Measurements from ENCODE around the gene FAM151A. TPM values are rescaled to one million over a fixed set of nuclear protein-coding genes. Genes with fewer than 3 reads are reported as not detected.

Gene FAM151A
- total RNA-seq, 1 donor: not detected

DNA sequence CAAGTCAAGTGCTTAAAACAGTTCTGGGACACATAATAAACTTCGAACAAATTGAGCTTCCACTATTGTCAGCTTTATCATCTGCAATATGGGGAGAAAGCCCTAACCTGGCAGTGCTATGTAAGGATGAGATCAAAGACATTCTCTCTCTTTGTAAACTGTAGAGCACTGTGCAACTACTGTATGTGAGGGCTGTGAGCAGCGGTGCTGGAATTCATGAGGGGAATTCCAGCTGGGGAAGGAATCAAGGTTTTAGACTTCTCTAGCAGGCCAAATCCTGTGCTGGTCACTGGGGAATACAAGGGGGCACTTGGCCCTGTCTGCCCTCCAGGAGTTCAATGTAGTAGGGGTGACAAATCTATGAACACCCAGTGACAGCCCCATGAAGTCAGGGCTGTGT lies 9.3 kb downstream of the FAM151A start:
- no peaks in the 10 kb centered on the region for H3K4me1 ChIP-seq (ENCODE audit: insufficient read depth, low read length)
- no peaks in the 10 kb centered on the region for H3K9me3 ChIP-seq (ENCODE audit: low read depth, low read length)
- no peak overlapping the region for H3K4me3 ChIP-seq (ENCODE audit: low read length)
- H3K27me3 ChIP-seq (ENCODE audit: insufficient read depth, low read length): no peaks in the 10 kb centered on the region

DNA sequence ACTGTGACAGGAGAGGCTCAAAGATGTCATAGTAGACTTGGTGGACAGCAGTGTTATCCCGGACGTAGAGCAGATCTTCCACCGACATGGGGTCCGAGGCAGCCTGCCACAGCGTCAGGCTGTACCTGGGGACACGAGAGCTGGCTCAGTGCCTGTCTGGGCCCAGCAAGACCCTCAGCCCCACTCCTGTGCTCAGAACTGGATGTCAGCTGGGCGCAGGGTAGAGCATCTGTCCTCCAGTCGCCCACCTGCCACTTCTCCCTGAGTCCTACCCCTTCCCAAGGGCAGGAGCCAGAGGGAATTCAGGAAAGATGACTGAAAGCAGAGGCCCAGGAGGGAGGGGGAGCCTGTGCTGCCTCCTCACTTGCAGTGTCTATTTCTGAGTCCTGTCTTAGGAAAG lies 11.7 kb downstream of the FAM151A start:
- H3K9me3 ChIP-seq (ENCODE audit: low read depth, low read length): no peaks in the 10 kb centered on the region

DNA sequence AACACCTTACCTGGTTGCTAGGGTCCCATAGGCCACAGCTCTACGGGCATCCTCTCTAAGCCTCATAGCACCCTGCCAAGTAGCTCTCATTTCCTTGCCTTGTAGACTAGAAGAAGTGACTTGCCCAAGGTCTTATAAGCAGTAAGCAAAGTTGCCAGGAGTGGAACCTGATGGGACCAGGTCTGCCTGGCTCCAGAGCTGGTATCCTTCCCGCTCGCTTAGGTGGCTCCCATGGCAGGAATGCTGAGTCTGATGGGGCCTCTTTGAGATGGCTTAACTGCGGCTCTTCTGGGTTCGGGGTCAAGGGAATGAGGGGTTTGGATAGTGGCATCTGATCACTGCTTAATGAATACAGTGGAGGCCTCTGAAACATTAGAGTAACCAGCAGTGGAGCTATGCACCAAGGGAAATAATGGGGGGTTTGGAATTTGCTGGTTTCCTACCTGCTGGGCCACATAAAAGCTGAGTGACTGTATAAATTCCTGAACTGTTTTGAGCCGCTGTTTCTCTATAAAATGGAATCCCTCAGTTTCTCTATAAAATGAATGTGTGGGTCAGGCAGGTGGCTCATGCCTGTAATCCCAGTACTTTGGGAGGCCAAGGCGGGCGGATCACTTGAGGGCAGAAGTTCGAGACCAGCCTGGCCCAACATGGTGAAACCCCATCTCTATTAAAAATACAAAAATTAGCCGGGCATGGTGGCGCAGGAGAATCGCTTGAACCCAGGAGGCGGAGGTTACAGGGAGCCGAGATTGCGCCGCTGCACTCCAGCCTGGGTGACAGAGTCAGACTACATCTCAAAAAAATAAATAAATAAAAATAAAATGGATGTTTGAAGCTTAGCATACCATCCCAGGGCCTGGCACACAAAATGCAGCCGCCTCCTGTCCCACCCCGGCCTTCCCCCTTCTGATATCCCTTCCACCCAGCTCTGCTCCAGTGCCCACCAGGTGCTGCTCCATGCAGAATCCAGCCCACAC lies 12.4 kb downstream of the FAM151A start:
- H3K27me3 ChIP-seq (ENCODE audit: insufficient read depth, low read length): no peaks in the 10 kb centered on the region
- H3K4me3 ChIP-seq (ENCODE audit: low read length): no peak overlapping the region
- H3K9me3 ChIP-seq (ENCODE audit: low read depth, low read length): no peaks in the 10 kb centered on the region
- H3K4me1 ChIP-seq (ENCODE audit: insufficient read depth, low read length): no peaks in the 10 kb centered on the region

More for the DNA sequence above, 11.7 kb downstream of the FAM151A start:
- H3K4me3 ChIP-seq (ENCODE audit: low read length): no peak overlapping the region
- H3K27me3 ChIP-seq (ENCODE audit: insufficient read depth, low read length): no peaks in the 10 kb centered on the region
- no peaks in the 10 kb centered on the region for H3K4me1 ChIP-seq (ENCODE audit: insufficient read depth, low read length)

DNA sequence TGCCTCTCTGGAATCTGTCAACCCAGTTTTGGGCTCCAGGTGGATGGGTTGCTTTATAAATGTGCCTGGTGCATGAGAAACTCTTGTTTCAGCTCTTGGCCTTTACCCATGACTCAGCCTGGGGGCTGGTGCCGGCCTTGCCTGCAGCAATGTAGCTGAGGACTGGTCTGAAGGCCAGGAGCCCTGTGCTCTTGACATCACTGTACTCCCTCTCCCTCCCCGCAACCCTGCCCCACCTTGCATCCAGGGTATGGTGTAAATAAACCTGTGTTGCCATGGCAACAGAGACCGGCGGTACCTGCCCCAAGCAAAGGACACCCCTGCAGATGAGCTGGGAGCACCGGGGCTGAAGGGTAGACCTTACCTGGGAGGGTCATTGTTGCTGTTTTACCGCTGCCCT lies 13.3 kb downstream of the FAM151A start:
- no peak overlapping the region for H3K4me3 ChIP-seq (ENCODE audit: low read length)
- no peaks in the 10 kb centered on the region for H3K27me3 ChIP-seq (ENCODE audit: insufficient read depth, low read length)
- H3K9me3 ChIP-seq (ENCODE audit: low read depth, low read length): no peaks in the 10 kb centered on the region
- no peaks in the 10 kb centered on the region for H3K4me1 ChIP-seq (ENCODE audit: insufficient read depth, low read length)

DNA sequence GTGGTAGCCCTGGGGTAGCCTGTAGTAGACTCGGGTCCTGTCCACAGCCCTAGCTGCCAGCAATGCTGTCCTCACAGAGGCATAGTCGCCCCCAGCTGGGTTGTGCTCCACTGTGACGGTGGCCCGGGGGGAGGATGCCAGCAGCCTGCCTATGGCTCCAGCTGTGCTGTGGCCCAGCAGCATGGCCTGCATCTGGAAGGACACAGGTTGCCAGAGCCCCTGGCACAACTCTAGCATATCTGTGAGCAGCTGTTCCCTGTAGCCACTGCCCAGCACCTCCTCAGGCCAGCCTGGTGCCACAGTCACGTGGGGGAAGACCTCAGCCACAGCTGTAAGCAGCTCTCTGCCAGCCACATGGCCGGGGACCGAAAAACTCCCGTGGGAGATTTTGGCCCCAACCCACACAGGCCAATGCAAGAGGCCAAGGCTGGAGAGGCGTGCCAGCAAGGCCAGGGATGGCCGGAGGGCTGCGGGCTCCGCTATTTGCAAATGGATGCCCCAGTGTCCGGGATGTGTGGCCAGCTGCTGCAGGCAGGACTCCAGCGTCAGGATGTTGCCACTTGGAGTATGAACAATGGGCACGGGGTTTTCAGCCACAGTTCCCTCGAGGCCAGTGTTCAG lies 13.9 kb downstream of the FAM151A start:
- Histone ChIP-seq H3K27me3 (ENCODE audit: insufficient read depth, low read length) (no peaks in the 10 kb centered on the region), H3K9me3 (ENCODE audit: low read depth, low read length) (no peaks in the 10 kb centered on the region), H3K4me3 (ENCODE audit: low read length) (no peak overlapping the region), H3K4me1 (ENCODE audit: insufficient read depth, low read length) (no peaks in the 10 kb centered on the region)

DNA sequence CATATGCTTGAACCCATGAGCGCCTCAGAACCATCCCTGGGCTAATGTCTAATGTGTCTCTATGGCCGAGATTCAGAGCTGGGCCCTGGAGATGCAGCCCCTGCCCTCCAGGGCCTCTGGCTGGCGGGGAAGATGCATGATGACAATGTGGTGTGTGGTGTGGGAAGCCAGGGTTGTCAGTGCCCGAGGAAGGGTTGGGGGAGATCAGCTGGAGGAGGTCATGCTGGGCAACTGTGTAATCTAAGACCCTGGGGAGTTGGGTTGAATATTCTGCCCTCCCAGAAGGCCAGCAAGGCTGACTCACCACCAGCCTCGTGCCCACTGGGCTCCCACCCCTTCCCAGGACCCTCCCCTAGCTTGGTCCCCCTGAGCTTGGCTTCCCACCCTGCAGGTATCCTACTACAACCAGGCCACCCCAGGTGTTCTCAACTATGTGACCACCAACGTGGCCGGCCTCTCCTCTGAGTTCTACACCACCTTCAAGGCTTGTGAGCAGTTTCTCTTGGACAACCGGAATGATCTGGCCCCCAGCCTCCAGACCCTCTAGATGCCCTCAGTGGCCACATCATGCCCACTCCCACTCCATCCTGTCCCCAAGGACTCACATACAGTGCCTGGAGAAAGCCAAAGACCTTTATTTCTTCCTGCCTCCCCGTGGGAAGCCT lies 14.6 kb downstream of the FAM151A start:
- Histone ChIP-seq H3K27me3 (ENCODE audit: insufficient read depth, low read length) (no peaks in the 10 kb centered on the region), H3K9me3 (ENCODE audit: low read depth, low read length) (no peaks in the 10 kb centered on the region), H3K4me1 (ENCODE audit: insufficient read depth, low read length) (no peaks in the 10 kb centered on the region), H3K4me3 (ENCODE audit: low read length) (no peak overlapping the region)

GRCh38 chr1:54607821-54608565 lies 15.3 kb downstream of the FAM151A start:
- no peaks in the 10 kb centered on the region for H3K4me1 ChIP-seq (ENCODE audit: insufficient read depth, low read length)
- no peak overlapping the region for H3K4me3 ChIP-seq (ENCODE audit: low read length)
- H3K27me3 ChIP-seq (ENCODE audit: insufficient read depth, low read length): no peaks in the 10 kb centered on the region
- no peaks in the 10 kb centered on the region for H3K9me3 ChIP-seq (ENCODE audit: low read depth, low read length)

- no peaks in the 10 kb centered on the region for H3K27me3 ChIP-seq (ENCODE audit: insufficient read depth, low read length)
- no peak overlapping the region for H3K4me3 ChIP-seq (ENCODE audit: low read length)
- no peaks in the 10 kb centered on the region for H3K4me1 ChIP-seq (ENCODE audit: insufficient read depth, low read length)
- H3K9me3 ChIP-seq (ENCODE audit: low read depth, low read length): no peaks in the 10 kb centered on the region
Observed at GRCh38 chr1:54606990-54607325, 16.4 kb downstream of the FAM151A start.

DNA sequence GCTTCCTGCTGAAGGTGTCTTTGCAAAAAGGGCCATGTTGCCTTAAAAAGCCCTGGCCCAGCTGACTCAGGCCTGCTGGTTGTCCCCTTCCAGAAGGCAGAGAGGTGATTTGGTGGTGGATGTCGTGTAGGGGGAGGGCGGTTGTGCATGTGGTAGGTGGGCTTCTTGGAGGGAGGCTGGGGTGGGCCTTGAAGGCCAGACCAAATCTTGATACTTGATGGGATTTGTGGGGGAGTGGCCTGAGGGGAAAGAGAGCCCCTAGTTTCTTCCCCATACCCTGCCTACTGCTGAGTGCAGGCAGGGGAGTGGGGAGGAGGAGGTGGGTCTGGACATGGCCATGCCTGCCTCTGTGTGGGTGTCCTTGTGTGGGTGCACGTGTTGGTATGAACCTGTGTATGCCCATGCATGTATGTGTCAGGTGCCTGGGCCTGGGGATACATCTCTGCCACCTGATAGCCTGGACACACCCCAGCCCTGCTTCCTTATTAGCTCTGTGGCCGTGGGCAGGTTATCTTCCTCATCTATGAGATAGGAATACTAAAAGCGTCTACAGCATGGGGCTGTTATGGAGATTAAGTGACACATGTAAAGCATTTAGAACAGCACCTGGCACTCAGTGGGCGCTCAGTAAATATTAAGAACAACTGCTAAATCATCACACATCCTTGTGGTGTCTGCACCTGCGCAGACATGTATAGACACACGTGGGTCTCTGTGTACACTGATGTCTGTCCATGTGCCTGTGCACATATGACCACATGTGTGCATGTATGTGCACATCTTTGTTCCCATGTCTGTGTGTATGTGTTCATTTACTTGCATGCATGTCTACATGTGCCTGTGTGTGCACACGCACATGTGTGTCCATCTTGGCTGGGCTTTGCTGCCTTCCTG lies 17.0 kb downstream of the FAM151A start:
- Histone ChIP-seq H3K4me3 (ENCODE audit: low read length) (no peak overlapping the region), H3K27me3 (ENCODE audit: insufficient read depth, low read length) (no peaks in the 10 kb centered on the region), H3K4me1 (ENCODE audit: insufficient read depth, low read length) (no peaks in the 10 kb centered on the region), H3K9me3 (ENCODE audit: low read depth, low read length) (no peaks in the 10 kb centered on the region)

- H3K4me1 ChIP-seq (ENCODE audit: insufficient read depth, low read length): no peaks in the 10 kb centered on the region
- H3K27me3 ChIP-seq (ENCODE audit: insufficient read depth, low read length): no peaks in the 10 kb centered on the region
- H3K4me3 ChIP-seq (ENCODE audit: low read length): no peak overlapping the region
- H3K9me3 ChIP-seq (ENCODE audit: low read depth, low read length): no peaks in the 10 kb centered on the region
Observed at GRCh38 chr1:54604572-54605370, 18.6 kb downstream of the FAM151A start.

DNA sequence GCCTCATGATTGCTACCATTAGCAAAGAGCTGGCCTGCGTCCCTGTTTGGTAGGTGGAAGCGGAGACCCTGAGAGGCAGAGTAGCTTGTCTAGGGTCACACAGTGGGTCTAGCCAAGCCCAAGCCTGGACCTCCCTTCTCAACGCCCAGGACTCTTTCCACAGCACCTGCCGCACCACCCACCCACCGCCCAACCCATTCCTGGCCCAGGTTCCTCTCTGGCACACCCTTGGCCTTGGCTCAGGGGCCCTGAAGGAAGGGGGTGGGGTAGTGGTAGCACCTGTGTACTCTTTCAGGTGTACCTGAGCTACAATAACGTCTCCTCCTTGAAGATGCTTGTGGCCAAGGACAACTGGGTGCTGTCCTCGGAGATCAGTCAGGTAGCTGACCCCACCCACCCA lies 19.3 kb downstream of the FAM151A start:
- Histone ChIP-seq H3K4me1 (ENCODE audit: insufficient read depth, low read length) (no peaks in the 10 kb centered on the region), H3K4me3 (ENCODE audit: low read length) (no peak overlapping the region), H3K9me3 (ENCODE audit: low read depth, low read length) (no peaks in the 10 kb centered on the region), H3K27me3 (ENCODE audit: insufficient read depth, low read length) (no peaks in the 10 kb centered on the region)

GRCh38 chr1:54603241-54603640 lies 20.1 kb downstream of the FAM151A start:
- no peaks in the 10 kb centered on the region for H3K4me1 ChIP-seq (ENCODE audit: insufficient read depth, low read length)
- H3K9me3 ChIP-seq (ENCODE audit: low read depth, low read length): no peaks in the 10 kb centered on the region
- H3K4me3 ChIP-seq (ENCODE audit: low read length): no peak overlapping the region
- H3K27me3 ChIP-seq (ENCODE audit: insufficient read depth, low read length): no peaks in the 10 kb centered on the region

DNA sequence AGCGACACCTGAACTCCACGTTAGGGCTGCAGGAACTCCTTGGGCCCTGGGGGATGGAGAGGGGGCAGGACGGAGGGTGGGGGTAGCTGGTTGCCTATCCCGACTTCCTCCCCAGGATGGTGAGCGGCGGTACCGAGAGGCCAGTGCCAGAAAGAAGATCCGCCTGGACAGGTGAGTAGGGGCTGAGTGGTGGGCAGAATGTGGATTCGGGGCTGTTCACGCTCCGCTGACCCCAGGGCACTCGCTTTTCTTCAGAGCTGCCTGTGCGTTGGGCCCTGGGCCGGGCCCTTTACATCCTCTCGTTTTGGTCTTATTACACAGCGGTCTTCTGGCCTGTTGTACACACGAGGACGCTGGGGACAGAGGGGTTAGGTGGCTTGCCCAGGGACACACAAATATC lies 20.8 kb downstream of the FAM151A start:
- Histone ChIP-seq H3K9me3 (ENCODE audit: low read depth, low read length) (no peaks in the 10 kb centered on the region), H3K4me3 (ENCODE audit: low read length) (no peak overlapping the region), H3K4me1 (ENCODE audit: insufficient read depth, low read length) (no peaks in the 10 kb centered on the region), H3K27me3 (ENCODE audit: insufficient read depth, low read length) (no peaks in the 10 kb centered on the region)

All from mononuclear cell (primary cell).